HG02623 (cell line): Measurements from ENCODE around the gene ZFP90.
"Not testable (repeated sequence)": the region's sequence is repeated elsewhere in the genome, so short reads cannot be mapped to it uniquely, and the experiment has no call there.

ENCODE experiments used
- ATAC-seq: cut with Tn5 transposase; IDR thresholded peaks from one replicate; pipeline ENCODE4 v1.9.1; 2021; ENCODE audit warnings: moderate library complexity; ENCODE audit not compliant: unreplicated experiment

Gene ZFP90

DNA sequence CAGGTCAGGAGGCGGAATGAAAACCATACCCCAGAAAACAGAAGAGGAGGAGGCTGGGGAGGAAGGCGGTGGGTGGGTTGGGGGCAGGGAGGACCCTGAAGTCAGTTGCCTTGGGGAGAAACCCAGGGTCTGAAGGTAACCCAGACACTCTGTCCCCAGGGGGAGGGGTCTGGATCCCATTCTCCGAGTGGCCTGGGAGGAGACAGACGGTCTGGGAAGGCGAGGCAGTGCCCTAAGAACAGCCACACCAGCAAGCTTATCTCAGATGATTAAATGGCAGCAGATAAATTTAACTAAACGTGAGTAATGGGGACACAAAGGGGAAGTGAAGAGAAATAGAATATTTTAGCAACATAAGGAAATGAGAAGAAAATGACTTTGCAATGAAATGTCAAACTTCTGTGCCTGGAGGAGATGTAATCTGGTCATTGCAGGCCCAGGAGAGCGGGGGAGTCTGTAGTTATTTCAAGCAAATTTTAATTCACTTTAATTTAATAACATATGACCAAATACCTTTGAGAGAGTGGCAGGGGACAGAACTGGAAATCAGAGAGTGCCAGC is 21.4 kb upstream of the ZFP90 start:
- no peak for ATAC-seq

GRCh38 chr16:68519225-68519745 is 19.8 kb upstream of the ZFP90 start:
- ATAC-seq: no peak

DNA sequence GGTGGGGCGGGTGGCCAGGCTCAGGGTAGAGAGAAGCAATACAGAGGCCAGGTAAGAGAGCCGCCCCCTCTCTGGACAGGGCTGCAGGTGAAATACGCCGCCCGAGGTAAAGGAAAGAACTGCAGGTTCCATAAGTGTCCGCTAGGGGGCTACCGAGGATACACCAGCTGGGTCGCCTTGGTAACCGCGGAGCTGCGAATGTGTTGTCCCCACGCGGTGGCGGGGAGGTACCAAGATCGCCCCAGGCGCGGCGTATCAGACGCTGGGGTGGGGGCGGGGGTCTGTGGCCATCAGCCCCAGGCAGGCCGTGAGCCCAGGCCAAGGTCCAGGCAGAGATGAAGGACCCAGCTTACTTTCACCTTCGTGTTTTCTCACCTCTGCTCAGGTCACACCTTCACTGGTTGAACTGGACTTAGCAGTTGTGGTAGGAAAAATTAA is 18.4 kb upstream of the ZFP90 start:
- ATAC-seq: peak; percentile 81

GRCh38 chr16:68524069-68524820 is 14.8 kb upstream of the ZFP90 start:
- ATAC-seq: no peak

DNA sequence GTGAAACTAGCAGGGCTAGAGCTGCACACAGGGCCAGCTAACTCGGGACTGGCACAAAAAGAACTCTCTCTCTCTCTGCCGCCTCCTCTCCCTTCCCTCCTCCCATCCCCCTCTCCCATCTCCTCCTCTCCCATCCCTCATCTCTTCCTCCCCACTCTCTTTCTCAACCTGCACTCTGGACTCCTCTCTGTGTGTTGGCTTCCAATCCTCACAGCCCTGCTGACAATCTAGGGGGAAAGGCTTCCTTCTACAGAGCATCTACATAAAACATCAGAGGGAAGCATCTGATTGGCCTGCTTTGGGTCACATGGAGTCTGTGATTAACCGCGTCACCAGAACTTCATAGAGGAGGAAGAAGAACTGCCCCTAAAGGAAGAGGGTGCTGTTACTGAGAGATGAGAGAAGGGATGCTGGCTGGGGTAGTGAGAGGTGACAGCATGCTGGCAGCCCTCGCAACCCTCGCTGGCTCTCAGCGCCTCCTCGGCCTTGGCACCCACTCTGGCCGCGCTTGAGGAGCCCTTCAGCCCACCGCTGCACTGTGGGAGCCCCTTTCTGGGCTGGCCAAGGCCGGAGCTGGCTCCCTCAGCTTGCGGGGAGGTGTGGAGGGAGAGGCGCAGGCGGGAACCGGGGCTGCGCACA is 12.8 kb upstream of the ZFP90 start:
- ATAC-seq: no peak

- ATAC-seq: no peak
Measured at GRCh38 chr16:68526782-68527145, 12.3 kb upstream of the ZFP90 start.

- ATAC-seq: no peak
Measured at GRCh38 chr16:68528233-68528632, 10.9 kb upstream of the ZFP90 start.

GRCh38 chr16:68528686-68529379 is 10.3 kb upstream of the ZFP90 start:
- peak; percentile 64 for ATAC-seq

DNA sequence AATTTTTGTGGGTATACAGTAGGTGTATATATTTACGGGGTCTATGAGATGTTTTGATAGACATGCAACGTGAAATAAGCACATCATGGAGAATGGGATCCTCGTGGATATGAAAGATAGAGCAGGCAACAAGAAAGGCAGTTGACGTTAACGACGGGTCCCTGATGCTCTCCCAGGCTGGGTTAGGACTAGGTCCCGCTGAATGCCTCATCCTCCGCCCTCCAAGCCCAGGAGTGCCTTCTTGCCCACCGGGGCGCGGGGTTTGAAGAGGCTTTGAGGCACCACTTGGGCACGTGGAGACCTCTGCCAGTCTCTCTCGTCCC is 9.5 kb upstream of the ZFP90 start:
- ATAC-seq: no peak

GRCh38 chr16:68529931-68530701 is 9.0 kb upstream of the ZFP90 start:
- peak; percentile 69 for ATAC-seq

GRCh38 chr16:68533937-68534336 is 5.2 kb upstream of the ZFP90 start:
- ATAC-seq: no peak

DNA sequence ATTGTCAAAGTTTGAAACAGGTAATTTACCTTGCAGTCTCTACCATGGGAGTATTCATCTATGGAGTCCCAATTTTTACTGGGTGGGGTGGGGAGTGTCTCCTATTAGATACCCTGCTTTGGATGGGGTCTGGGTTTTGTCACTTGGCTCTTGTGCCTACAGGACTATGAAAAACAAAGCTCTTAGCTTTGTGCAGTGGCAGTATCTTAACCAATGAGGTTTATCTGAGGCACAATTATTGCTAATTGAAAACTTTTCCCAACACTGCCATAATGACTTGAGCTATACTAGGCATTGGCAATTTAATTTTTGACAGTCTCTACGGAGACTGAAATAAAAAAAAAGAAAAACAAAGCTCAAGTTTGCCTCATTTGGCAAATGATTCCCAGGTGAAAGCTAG is 3.8 kb upstream of the ZFP90 start:
- ATAC-seq: no peak

DNA sequence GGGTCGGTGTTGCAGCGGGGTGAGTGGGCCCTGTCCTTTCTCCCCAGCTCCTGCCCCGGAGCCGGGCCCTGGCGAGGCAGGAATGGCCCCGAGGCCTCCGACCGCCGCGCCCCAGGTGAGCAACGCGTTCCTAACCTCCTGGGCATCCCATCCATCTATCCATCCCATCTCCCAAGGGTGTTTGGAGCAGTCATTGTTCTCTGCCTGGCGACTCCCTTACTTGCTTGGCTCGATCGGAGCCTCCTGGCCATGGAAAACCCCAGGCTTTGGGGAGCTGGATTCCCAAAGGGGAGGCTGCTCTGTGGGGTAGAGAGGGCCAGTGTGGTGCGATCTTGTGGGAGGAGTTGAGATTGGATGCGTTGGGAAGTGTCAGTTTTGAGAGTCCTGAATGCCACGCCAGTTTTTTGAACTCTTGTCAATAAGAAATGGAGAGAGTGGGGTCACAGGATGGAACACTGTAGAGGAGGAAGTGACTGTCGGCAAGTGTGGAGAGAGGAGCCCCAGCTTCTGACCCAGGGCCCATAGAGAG is 684 bp downstream of the ZFP90 start:
- ATAC-seq: no peak

DNA sequence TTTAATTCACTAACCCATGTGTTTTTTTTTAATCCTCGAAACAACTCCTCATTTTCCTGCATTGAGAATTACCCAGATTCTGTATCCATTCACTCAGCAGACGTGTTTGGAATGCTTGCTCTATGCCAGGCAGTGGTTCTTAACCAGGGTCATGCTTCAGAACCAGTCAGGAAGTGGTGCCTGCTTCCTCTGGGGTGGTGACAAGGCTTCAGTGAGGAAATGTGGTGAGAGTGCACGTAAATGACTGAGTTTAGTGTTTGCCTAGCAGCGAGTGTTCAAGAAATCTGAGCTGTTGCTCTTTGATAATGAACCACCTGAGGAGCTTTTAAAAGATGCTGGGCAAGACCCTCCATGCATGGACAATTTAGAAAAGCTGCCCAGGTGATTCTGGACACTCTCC is 9.9 kb downstream of the ZFP90 start:
- ATAC-seq: no peak

DNA sequence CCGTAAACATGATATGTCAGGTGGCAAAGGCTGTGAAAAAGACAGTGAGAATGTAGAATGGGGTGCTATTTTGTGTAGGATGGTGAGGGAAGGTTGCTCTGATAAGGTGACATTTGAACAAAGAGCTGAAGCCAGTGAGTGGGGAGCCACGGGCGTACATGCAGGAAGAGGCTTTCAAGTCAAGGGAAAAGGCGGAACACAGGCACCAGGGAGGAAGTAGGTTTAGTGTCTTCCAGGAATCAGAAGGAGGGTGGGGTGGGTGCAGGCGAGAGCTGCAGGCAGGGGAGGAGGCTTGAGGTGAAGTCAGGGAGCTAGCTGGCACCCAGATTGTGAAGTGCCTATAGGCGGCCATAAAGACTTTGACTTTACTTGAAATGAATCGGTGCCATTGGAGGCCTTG is 14.1 kb downstream of the ZFP90 start:
- ATAC-seq: no peak

DNA sequence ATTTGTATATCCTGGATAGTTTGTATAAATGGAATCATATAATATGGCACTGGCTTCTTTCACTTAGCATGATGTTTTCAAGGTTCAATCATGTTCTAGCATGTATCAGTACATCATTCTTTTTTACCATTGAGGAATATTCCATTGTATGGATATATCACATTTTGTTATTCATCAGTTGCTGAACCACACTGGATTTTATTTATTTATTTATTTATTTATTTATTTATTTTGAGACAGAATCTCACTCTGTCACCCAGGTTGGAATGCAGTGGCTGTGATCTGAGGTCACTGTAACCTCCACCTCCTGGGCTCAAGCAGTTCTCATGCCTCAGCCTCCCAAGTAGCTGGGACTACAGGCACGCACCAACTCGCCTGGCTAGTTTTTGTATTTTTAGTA is 21.2 kb downstream of the ZFP90 start:
- not testable (repeated sequence) for ATAC-seq

GRCh38 chr16:68563631-68564381 is 24.7 kb downstream of the ZFP90 start:
- ATAC-seq: no peak

- no peak for ATAC-seq
Measured at GRCh38 chr16:68564382-68564985, 25.4 kb downstream of the ZFP90 start.

- no peak for ATAC-seq
Measured at GRCh38 chr16:68574479-68574878, 35.4 kb downstream of the ZFP90 start.

GRCh38 chr16:68575082-68575481 is 36.0 kb downstream of the ZFP90 start:
- ATAC-seq: no peak
